ENCODE results near the gene TUBB4B. TPM values are rescaled to one million over a fixed set of nuclear protein-coding genes. Genes with fewer than 3 reads are reported as not detected.

Gene TUBB4B
- polyA plus RNA-seq, 2 of the 4 experiments (the other 2 are of a cell fraction), result 256 to 671 TPM

- CTCF ChIA-PET, result interaction anchor here (0.7 to 1.3 kb wide), 4 partner anchors 11 to 36 kb away, joined by 3 to 4 read pairs (median 3); no protein-coding TSS in a partner anchor
- no peak within 1 kb of the TSS for H3K4me3 ChIP-seq
- H3K4me1 ChIP-seq, result peaks cover 11% of the 10 kb centered on the region
- DNase-seq (ENCODE audit: low read depth in 1 of 2, low spot score in 1 of 2), result no peak
- no peak within 1 kb of the TSS for H3K4me2 ChIP-seq
- H3K27ac ChIP-seq, result 0 out of 6 replicates have a peak within 1 kb of the TSS, but pooled peaks of 1 of the 2 experiments have one; percentile 18
- 83% methylated on average over 3 of the region's 4 CpGs for WGBS (ENCODE audit: missing lambda C conversion rate)
- no peaks in the 10 kb centered on the region for H3K9me3 ChIP-seq
- FAIRE-seq, result no peak
- no peak for TF ChIP-seq HDAC2 (IDR thresholded peaks at IDR 0.05)
- TF ChIP-seq REST (IDR thresholded peaks at IDR 0.05), result no peak
- TF ChIP-seq CEBPB (IDR thresholded peaks at IDR 0.05), result no peak
- TF ChIP-seq E2F6 (IDR thresholded peaks at IDR 0.05; ENCODE audit: borderline replicate concordance, low read depth), result no peak
- no peak for TF ChIP-seq EP300 (IDR thresholded peaks at IDR 0.05)
- TF ChIP-seq USF2 (IDR thresholded peaks at IDR 0.05), result no peak
- TF ChIP-seq ELK1 (IDR thresholded peaks at IDR 0.05; ENCODE audit: low read depth, low read length), result no peak
- no peak for TF ChIP-seq CHD4 (IDR thresholded peaks at IDR 0.05; ENCODE audit: borderline replicate concordance)
- TF ChIP-seq POLR2AphosphoS2 (conservative IDR thresholded peaks at IDR 0.05; ENCODE audit: low read length), result no peak
- no peak for TF ChIP-seq MYC (IDR thresholded peaks at IDR 0.05; ENCODE audit: borderline replicate concordance, low read length)
- no peak for TF ChIP-seq ESRRA (IDR thresholded peaks at IDR 0.05; ENCODE audit: borderline replicate concordance, low read length)
- no peak for TF ChIP-seq RAD21 (conservative IDR thresholded peaks at IDR 0.05 in 1 of 2, IDR thresholded peaks at IDR 0.05 in 1 of 2)
- no peak for TF ChIP-seq EHF (CRISPR knock-in tag; IDR thresholded peaks at IDR 0.05)
- TF ChIP-seq BHLHE40 (IDR thresholded peaks at IDR 0.05; ENCODE audit: low read depth, low read length), result no peak
- TF ChIP-seq TP53 (CRISPR knock-in tag; IDR thresholded peaks at IDR 0.05), result no peak
- no peak for TF ChIP-seq NPAS2 (CRISPR knock-in tag; IDR thresholded peaks at IDR 0.05; ENCODE audit: borderline replicate concordance)
- TF ChIP-seq MAZ (IDR thresholded peaks at IDR 0.05; ENCODE audit: borderline replicate concordance, low read depth, low read length), result no peak
- TF ChIP-seq PBX3 (IDR thresholded peaks at IDR 0.05), result no peak
- TF ChIP-seq EHMT2 (IDR thresholded peaks at IDR 0.05; ENCODE audit: low read depth), result no peak
- POLR2A ChIA-PET, result interaction anchor here (1.0 kb wide), 1 partner anchor 10 kb away, joined by 5 read pairs; no protein-coding TSS in a partner anchor
- no peak for ATAC-seq
Observed at GRCh38 chr9:137251194-137251461, 10.0 kb downstream of the TUBB4B start, which contains the start of gene STPG3. Gene STPG3, plus strand, starts transcription at chr9:137251286. Its CDS starts 1 bp downstream, at chr9:137251287.

Measured in A549 (cell line).